HEK293 (cell line): ENCODE data around the gene FAAP100.

Experiments used
- CTCF ChIA-PET: fragments of 350-600 bp; formaldehyde crosslinking; extraction: SDS; loops from one replicate; lab custom pipeline; 2021; ENCODE audit warnings: antibody characterized with exemption; lab: Yijun Ruan, JAX
- POLR2A ChIA-PET: fragments of 300-600 bp; formaldehyde crosslinking; extraction: SDS; loops from one replicate; lab custom pipeline; 2020; ENCODE audit warnings: antibody characterized with exemption, inconsistent platforms; lab: Yijun Ruan, JAX
- H3K27ac ChIP-seq: fragments of 200-500 bp; sonication (Bioruptor generic); 2 replicates; pipeline ENCODE4 v1.5.1; 2014; ENCODE audit warnings: low read depth, low read length, control low read depth, inconsistent platforms; ENCODE audit errors: extremely low read depth
- H3K36me3 ChIP-seq, 2 experiments: fragments of 200-500 bp in 1 of 2; sonication (Bioruptor generic) in 1 of 2; 1 replicate in 1 of 2; 2 replicates in 1 of 2; pipeline ENCODE4 v1.5.1; 2014 to 2017; ENCODE audit warnings: inconsistent platforms in 2 of 2, low read length in 2 of 2; ENCODE audit not compliant: control insufficient read depth in 2 of 2, insufficient read depth in 1 of 2
- H3K4me1 ChIP-seq: fragments of 200-500 bp; sonication (Bioruptor generic); 2 replicates; pipeline ENCODE4 v1.5.1; 2014; ENCODE audit warnings: mild to moderate bottlenecking, low read length, inconsistent platforms; ENCODE audit not compliant: control insufficient read depth, insufficient read depth
- H3K4me3 ChIP-seq: 2 replicates; pipeline ENCODE4 v1.5.1; 2011; ENCODE audit warnings: low read depth, mild to moderate bottlenecking, control low read depth, low read length, moderate library complexity
- H3K9me3 ChIP-seq: fragments of 200-500 bp; sonication (Bioruptor generic); 2 replicates; pipeline ENCODE4 v1.5.1; 2014; ENCODE audit warnings: low read depth, low read length, inconsistent platforms; ENCODE audit not compliant: control insufficient read depth, insufficient read depth
- BCL6B ChIP-seq: fragments of 450-650 bp; formaldehyde crosslinking; IDR thresholded peaks from 2 replicates; pipeline ENCODE4 v1.5.1; 2017; ENCODE audit warnings: missing biosample characterization, missing genetic modification characterization
- EGR2 ChIP-seq: fragments of 450-650 bp; formaldehyde crosslinking; IDR thresholded peaks from 2 replicates; pipeline ENCODE4 v1.5.1; 2016; ENCODE audit warnings: low read depth, missing biosample characterization, missing genetic modification characterization
- GLIS2 ChIP-seq: fragments of 450-650 bp; formaldehyde crosslinking; IDR thresholded peaks from 2 replicates; pipeline ENCODE4 v1.5.1; 2016; ENCODE audit warnings: missing biosample characterization, missing genetic modification characterization
- KLF8 ChIP-seq: fragments of 450-650 bp; formaldehyde crosslinking; IDR thresholded peaks from 2 replicates; pipeline ENCODE4 v1.5.1; 2016; ENCODE audit warnings: missing biosample characterization, missing genetic modification characterization
- KLF9 ChIP-seq: fragments of 450-650 bp; formaldehyde crosslinking; IDR thresholded peaks from 2 replicates; pipeline ENCODE4 v1.5.1; 2016; ENCODE audit warnings: missing biosample characterization, missing genetic modification characterization, low read depth
- MZF1 ChIP-seq: fragments of 450-650 bp; formaldehyde crosslinking; IDR thresholded peaks from 2 replicates; pipeline ENCODE4 v1.5.1; 2017; ENCODE audit warnings: missing biosample characterization, missing genetic modification characterization, borderline replicate concordance
- PATZ1 ChIP-seq: fragments of 450-650 bp; formaldehyde crosslinking; IDR thresholded peaks from 2 replicates; pipeline ENCODE4 v1.5.1; 2016; ENCODE audit warnings: missing biosample characterization, missing genetic modification characterization
- SP2 ChIP-seq: fragments of 450-650 bp; formaldehyde crosslinking; IDR thresholded peaks from 2 replicates; pipeline ENCODE4 v1.5.1; 2016; ENCODE audit warnings: missing biosample characterization, missing genetic modification characterization
- ZBTB17 ChIP-seq: fragments of 450-650 bp; formaldehyde crosslinking; IDR thresholded peaks from 2 replicates; pipeline ENCODE4 v1.5.1; 2016; ENCODE audit warnings: missing biosample characterization, missing genetic modification characterization
- ZBTB7A ChIP-seq: fragments of 450-650 bp; formaldehyde crosslinking; IDR thresholded peaks from 2 replicates; pipeline ENCODE4 v1.5.1; 2016; ENCODE audit warnings: low read depth, missing biosample characterization, missing genetic modification characterization
- ZBTB8A ChIP-seq: fragments of 450-650 bp; formaldehyde crosslinking; IDR thresholded peaks from 2 replicates; pipeline ENCODE4 v1.5.1; 2016; ENCODE audit warnings: missing biosample characterization, missing genetic modification characterization
- ZIC2 ChIP-seq: fragments of 450-650 bp; formaldehyde crosslinking; IDR thresholded peaks from 2 replicates; pipeline ENCODE4 v1.5.1; 2016; ENCODE audit warnings: missing biosample characterization, missing genetic modification characterization
- ZNF24 ChIP-seq: fragments of 450-650 bp; formaldehyde crosslinking; IDR thresholded peaks from 2 replicates; pipeline ENCODE4 v1.5.1; 2016; ENCODE audit warnings: missing biosample characterization, missing genetic modification characterization
- ZNF423 ChIP-seq: fragments of 450-650 bp; formaldehyde crosslinking; IDR thresholded peaks from 2 replicates; pipeline ENCODE4 v1.5.1; 2016; ENCODE audit warnings: missing biosample characterization, missing genetic modification characterization
- ZNF449 ChIP-seq: fragments of 450-650 bp; formaldehyde crosslinking; IDR thresholded peaks from 2 replicates; pipeline ENCODE4 v1.5.1; 2017; ENCODE audit warnings: missing biosample characterization, mild to moderate bottlenecking, missing genetic modification characterization, moderate library complexity
- ZNF48 ChIP-seq: fragments of 450-650 bp; formaldehyde crosslinking; IDR thresholded peaks from 2 replicates; pipeline ENCODE4 v1.5.1; 2016; ENCODE audit warnings: missing biosample characterization, missing genetic modification characterization
- ZNF501 ChIP-seq: fragments of 450-650 bp; formaldehyde crosslinking; IDR thresholded peaks from 2 replicates; pipeline ENCODE4 v1.5.1; 2016; ENCODE audit warnings: missing biosample characterization, missing genetic modification characterization
- ZNF514 ChIP-seq: fragments of 450-650 bp; formaldehyde crosslinking; IDR thresholded peaks from 2 replicates; pipeline ENCODE4 v1.5.1; 2016; ENCODE audit warnings: missing biosample characterization, missing genetic modification characterization
- ZNF529 ChIP-seq: fragments of 450-650 bp; formaldehyde crosslinking; IDR thresholded peaks from 2 replicates; pipeline ENCODE4 v1.5.1; 2017; ENCODE audit warnings: missing genetic modification characterization, missing biosample characterization; ENCODE audit not compliant: insufficient replicate concordance
- ZNF549 ChIP-seq: fragments of 450-650 bp; IDR thresholded peaks from 2 replicates; pipeline ENCODE4 v1.5.1; 2018; ENCODE audit warnings: missing biosample characterization, missing genetic modification characterization, mild to moderate bottlenecking, inconsistent platforms, moderate library complexity
- ZNF600 ChIP-seq: fragments of 450-650 bp; formaldehyde crosslinking; IDR thresholded peaks from 2 replicates; pipeline ENCODE4 v1.5.1; 2016; ENCODE audit warnings: missing biosample characterization, missing genetic modification characterization
- ZNF670 ChIP-seq: fragments of 450-650 bp; formaldehyde crosslinking; IDR thresholded peaks from 2 replicates; pipeline ENCODE4 v1.5.1; 2016; ENCODE audit warnings: missing biosample characterization, missing genetic modification characterization, low read depth
- ZNF692 ChIP-seq: fragments of 450-650 bp; formaldehyde crosslinking; IDR thresholded peaks from 2 replicates; pipeline ENCODE4 v1.5.1; 2016; ENCODE audit warnings: missing biosample characterization, missing genetic modification characterization
- ZNF704 ChIP-seq: fragments of 450-650 bp; formaldehyde crosslinking; IDR thresholded peaks from 2 replicates; pipeline ENCODE4 v1.5.1; 2016; ENCODE audit warnings: missing biosample characterization, missing genetic modification characterization

FAAP100 gene

GRCh38 chr17:81517339-81518112 lies 34.6 kb downstream of the FAAP100 start:
- peaks cover 14% of the 10 kb centered on the region for H3K4me1 ChIP-seq
- H3K27ac ChIP-seq, result no peak overlapping the region
- H3K4me3 ChIP-seq, result no peak overlapping the region
- no peaks in the 10 kb centered on the region for H3K36me3 ChIP-seq
- TF ChIP-seq ZNF670 (no peak), ZNF48 (no peak), ZNF514 (tag by site-specific recombination) (no peak), SP2 (tag by site-specific recombination) (no peak), ZBTB17 (no peak), ZNF501 (tag by site-specific recombination) (no peak), BCL6B (no peak), GLIS2 (tag by site-specific recombination) (0 out of 2 replicates have a peak, but pooled peaks have one; percentile 23), ZNF449 (tag by site-specific recombination) (no peak), ZNF704 (tag by site-specific recombination) (no peak), ZNF423 (no peak), PATZ1 (tag by site-specific recombination) (peak; percentile 51; the same call in 1 of the 2 replicates), ZNF24 (tag by site-specific recombination) (no peak), ZIC2 (tag by site-specific recombination) (peak; percentile 26), ZNF529 (tag by site-specific recombination) (no peak), ZNF549 (tag by site-specific recombination) (no peak), KLF9 (tag by site-specific recombination) (no peak), ZNF600 (tag by site-specific recombination) (peak; percentile 59; the same call in 1 of the 2 replicates), EGR2 (tag by site-specific recombination) (no peak), MZF1 (tag by site-specific recombination) (0 out of 2 replicates have a peak, but pooled peaks have one; percentile 20), ZNF692 (no peak), ZBTB8A (peak; percentile 28; the same call in 1 of the 2 replicates), ZBTB7A (tag by site-specific recombination) (no peak), KLF8 (tag by site-specific recombination) (no peak)
- ChIA-PET CTCF (interaction anchor here (0.6 to 3.6 kb wide), 6 partner anchors 20 to 316 kb away, joined by 3 to 25 read pairs (median 3); no protein-coding TSS in a partner anchor), POLR2A (interaction anchor here (0.6 to 4.4 kb wide), 9 partner anchors 10 to 294 kb away, joined by 3 to 42 read pairs (median 3); partner anchors contain the start of genes CEP131 and FAAP100)
- H3K9me3 ChIP-seq, result no peaks in the 10 kb centered on the region
